RPMI7951 (cell line): ENCODE data around the gene LRRC31. TPM values are rescaled to one million over a fixed set of nuclear protein-coding genes. Genes with fewer than 3 reads are reported as not detected.

Source experiments
- DNase-seq: peaks from one replicate; pipeline ENCODE4 v3.0.0-alpha.2; 2012; ENCODE audit warnings: low read depth
- total RNA-seq: library from RNA; depleted of rRNA; stranded (reverse); fragments of >200 nt; shearing (Covaris generic); gene quantifications from 2 replicates; pipeline ENCODE4 v1.2.3, GENCODE V29; 2014; rRNA removed

LRRC31 gene
- total RNA-seq, 1 experiment from 2014 or later, result not detected

- DNase-seq, result peak; percentile 4
These were observed 56.5 kb downstream of the LRRC31 start for GRCh38 chr3:169813278-169813677.

GRCh38 chr3:169812332-169813235, 57.2 kb downstream of the LRRC31 start, which contains the start of the genes LRRC34 and LRRIQ4:
LRRC34 (minus strand) TSS chr3:169812904; CDS start chr3:169812548, 356 bp downstream.
LRRIQ4 (plus strand) TSS chr3:169812870; CDS start chr3:169821922, 9,052 bp downstream.
- DNase-seq, result peak; percentile 76

DNA sequence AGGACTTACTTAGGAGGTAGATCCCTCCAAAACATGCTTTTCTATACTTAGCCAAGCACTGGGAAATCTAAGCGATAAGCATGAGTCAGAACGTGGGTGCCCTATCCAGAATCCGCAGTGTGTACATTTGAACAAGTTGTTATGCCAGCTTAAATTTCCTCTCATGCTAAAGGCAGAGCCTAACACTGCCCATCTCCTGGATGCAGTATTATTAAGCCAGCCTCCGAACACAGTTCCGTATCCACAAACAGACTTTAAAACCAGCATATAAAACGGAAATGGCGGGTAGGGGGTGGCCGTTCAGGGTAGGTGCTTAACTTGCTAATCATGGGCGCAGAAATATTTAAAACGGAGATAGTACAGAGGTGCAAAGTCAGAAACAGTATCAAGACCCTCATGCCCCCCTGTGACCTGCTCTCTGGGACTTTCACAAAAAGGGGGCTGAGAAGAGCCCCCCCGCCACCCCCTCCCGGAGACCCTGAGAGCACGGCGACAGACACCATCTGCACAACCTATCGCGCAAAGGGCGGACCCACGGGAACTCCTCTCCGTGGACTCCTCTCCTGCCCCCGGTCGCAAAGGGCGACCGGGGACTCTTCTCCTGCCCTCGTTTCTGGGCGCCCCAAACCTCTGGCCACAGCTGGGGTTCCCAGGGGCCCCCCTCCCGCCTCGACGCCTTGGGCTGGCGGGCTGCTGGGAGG, 58.0 kb downstream of the LRRC31 start:
- peak; percentile 78 for DNase-seq

GRCh38 chr3:169809230-169809795, 60.4 kb downstream of the LRRC31 start:
- no peak for DNase-seq

GRCh38 chr3:169804681-169805080, 65.1 kb downstream of the LRRC31 start:
- DNase-seq, result no peak

GRCh38 chr3:169792359-169792758, 77.4 kb downstream of the LRRC31 start:
- no peak for DNase-seq

- no peak for DNase-seq
These were observed 78.9 kb downstream of the LRRC31 start for GRCh38 chr3:169790687-169791429.

- DNase-seq, result no peak
These were observed 79.5 kb downstream of the LRRC31 start for GRCh38 chr3:169790219-169790618.

Other genes starting within 250 kb of the LRRC31 start
- 12.3 and 13.3 TPM in 2 replicates for gene MECOM, start 206.2 kb downstream of the LRRC31 start, total RNA-seq
- gene TERC, start 104.9 kb downstream of the LRRC31 start, total RNA-seq, result 45.8 and 88.5 TPM in 2 replicates
- gene ACTRT3, start 100.4 kb downstream of the LRRC31 start, total RNA-seq, result 1.3 and 1.6 TPM in 2 replicates
- 23.8 and 27.0 TPM in 2 replicates for gene MYNN, start 96.5 kb downstream of the LRRC31 start, total RNA-seq
- gene LRRIQ4, start 57.1 kb downstream of the LRRC31 start, total RNA-seq, result not detected in 2 replicates
- gene LRRC34, start 57.0 kb downstream of the LRRC31 start, total RNA-seq, result 8.5 and 9.4 TPM in 2 replicates
- gene SAMD7, start 41.6 kb upstream of the LRRC31 start, total RNA-seq, result not detected in 2 replicates
- gene SEC62, start 96.9 kb upstream of the LRRC31 start, total RNA-seq, result 21.3 and 25.8 TPM in 2 replicates
- 0.24 and 0.29 TPM in 2 replicates for gene GPR160, start 168.1 kb upstream of the LRRC31 start, total RNA-seq